ENCODE measurements around the gene SERPINE1.

The SERPINE1 gene

GRCh38 chr7:101159696-101160674 is 33.1 kb downstream of the SERPINE1 start:
- ChIA-PET CTCF (interaction anchor here (1.4 kb wide), 1 partner anchor 123 kb away, joined by 3 read pairs; no protein-coding TSS in a partner anchor), POLR2A (ENCODE audit: low non-redundant PET) (interaction anchor here (0.5 kb wide), 1 partner anchor 1137 kb away, joined by 3 read pairs; no protein-coding TSS in a partner anchor)
- TF ChIP-seq CTCF (conservative IDR thresholded peaks at IDR 0.05; ENCODE audit: low read depth): no peak
- H3K27ac ChIP-seq: peak overlapping the region; percentile 86
- peak; percentile 69 for DNase-seq (ENCODE audit: low spot score)

GRCh38 chr7:101160910-101161309 is 34.0 kb downstream of the SERPINE1 start:
- no peak for TF ChIP-seq CTCF (conservative IDR thresholded peaks at IDR 0.05; ENCODE audit: low read depth)
- POLR2A ChIA-PET (ENCODE audit: low non-redundant PET): interaction anchor here (0.5 kb wide), 1 partner anchor 1138 kb away, joined by 3 read pairs; no protein-coding TSS in a partner anchor
- CTCF ChIA-PET: interaction anchor here (0.7 to 1.4 kb wide), 2 partner anchors 11 to 122 kb away, joined by 3 to 4 read pairs; no protein-coding TSS in a partner anchor
- peak overlapping the region; percentile 86 for H3K27ac ChIP-seq
- no peak for DNase-seq (ENCODE audit: low spot score)

GRCh38 chr7:101161692-101162471 is 35.0 kb downstream of the SERPINE1 start:
- POLR2A ChIA-PET (ENCODE audit: low non-redundant PET): no interaction called here
- DNase-seq (ENCODE audit: low spot score): no peak
- no peak for TF ChIP-seq CTCF (conservative IDR thresholded peaks at IDR 0.05; ENCODE audit: low read depth)
- CTCF ChIA-PET: interaction anchor here (0.6 kb wide), 1 partner anchor 18 kb away, joined by 3 read pairs; no protein-coding TSS in a partner anchor
- H3K27ac ChIP-seq: peak overlapping the region; percentile 86

- TF ChIP-seq CTCF (conservative IDR thresholded peaks at IDR 0.05; ENCODE audit: low read depth): no peak
- peak; percentile 69 for DNase-seq (ENCODE audit: low spot score)
- ChIA-PET POLR2A (ENCODE audit: low non-redundant PET) (no interaction called here), CTCF (interaction anchor here (0.6 to 0.9 kb wide), 2 partner anchors 19 to 26 kb away, joined by 3 to 8 read pairs; no protein-coding TSS in a partner anchor)
- peak overlapping the region; percentile 86 for H3K27ac ChIP-seq
These were observed 35.8 kb downstream of the SERPINE1 start for GRCh38 chr7:101162551-101163278.

- ChIA-PET CTCF (interaction anchor here (0.6 to 1.4 kb wide), 5 partner anchors 19 to 48 kb away, joined by 3 to 10 read pairs (median 6); no protein-coding TSS in a partner anchor), POLR2A (ENCODE audit: low non-redundant PET) (interaction anchor here (1.1 kb wide), 1 partner anchor 10 kb away, joined by 5 read pairs; no protein-coding TSS in a partner anchor)
These were observed 36.6 kb downstream of the SERPINE1 start for GRCh38 chr7:101163279-101164070.

More at GRCh38 chr7:101163279-101164070, 36.6 kb downstream of the SERPINE1 start:
- no peak for TF ChIP-seq CTCF (conservative IDR thresholded peaks at IDR 0.05; ENCODE audit: low read depth)
- DNase-seq (ENCODE audit: low spot score): peak; percentile 48
- H3K27ac ChIP-seq: peak overlapping the region; percentile 86

Measured in RWPE1 (cell line).